ENCODE measurements around the gene DYNLT4. TPM values are rescaled to one million over a fixed set of nuclear protein-coding genes. Genes with fewer than 3 reads are reported as not detected.

DYNLT4 gene
- total RNA-seq, 5 donors from 2014 or later (not counting 1 experiment from before 2014, with no cell fraction given): 0.36 to 4.3 (median 2.3) TPM; not detected in 1

GRCh38 chr1:44808063-44808937, 1.1 kb upstream of the DYNLT4 start, which contains the start of gene BTBD19:
TSS of gene BTBD19 (plus strand) at chr1:44808523. CDS start at chr1:44808821, 298 bp downstream.
- 34% methylated on average over 19 of the region's 23 CpGs for WGBS (ENCODE audit: insufficient coverage)
- no peaks in the 10 kb centered on the region for H3K27me3 Mint-ChIP-seq
- peak within 1 kb of the TSS; percentile 98 for H3K27ac ChIP-seq (ENCODE audit: low read length)
- DNase-seq (peak in 13 of 35 experiments; percentile 26 to 80 (median 39)), ATAC-seq (replicated peaks in 1 of 4) (peak; percentile 10 to 25 (median 15))
- H3K27ac Mint-ChIP-seq: peak within 1 kb of the TSS; percentile 99
- peaks cover 27% of the 10 kb centered on the region for H3K36me3 Mint-ChIP-seq
- ChIA-PET POLR2A (interaction anchor here (0.5 to 3.9 kb wide), 11 partner anchors 7 to 496 kb away, joined by 3 to 51 read pairs (median 7); partner anchors contain the start of genes PLK3 (in 2 of the 2), RNU5D-1 (in 1 of the 2) and RPS8 (in 1 of the 2)), CTCF (interaction anchor here (0.5 to 2.8 kb wide), 5 partner anchors 8 to 501 kb away, joined by 4 to 22 read pairs (median 6); partner anchors contain the start of gene PLK3 (in 1 of the 2))
- peak within 1 kb of the TSS; percentile 61 to 85 (median 68) for H3K4me3 Mint-ChIP-seq
- H3K27me3 ChIP-seq (replicated peaks in 1 of 2; ENCODE audit: control insufficient read depth in 2 of 2, extremely low read depth in 1 of 2, insufficient read depth in 2 of 2, low read length in 1 of 2): no peaks in the 10 kb centered on the region
- H3K4me3 ChIP-seq (ENCODE audit: control insufficient read depth in 1 of 2, extremely low read depth in 1 of 2, low read length in 1 of 2): peak within 1 kb of the TSS; percentile 16 to 35
- H3K4me1 Mint-ChIP-seq: peaks cover 77 to 88% (median 79%) of the 10 kb centered on the region in 3 donors
- H3K36me3 ChIP-seq (ENCODE audit: control insufficient read depth in 2 of 2, extremely low read depth in 1 of 2, insufficient read depth in 1 of 2, low read length in 1 of 2): peaks cover 16 to 36% of the 10 kb centered on the region in 2 donors
- peaks cover 60 to 92% of the 10 kb centered on the region in 2 experiments for H3K4me1 ChIP-seq (ENCODE audit: control insufficient read depth in 1 of 2, extremely low read depth in 1 of 2, insufficient read depth in 2 of 2, low read length in 2 of 2)
- no peaks in the 10 kb centered on the region for H3K9me3 Mint-ChIP-seq
- H3K9me3 ChIP-seq: no peaks in the 10 kb centered on the region

DNA sequence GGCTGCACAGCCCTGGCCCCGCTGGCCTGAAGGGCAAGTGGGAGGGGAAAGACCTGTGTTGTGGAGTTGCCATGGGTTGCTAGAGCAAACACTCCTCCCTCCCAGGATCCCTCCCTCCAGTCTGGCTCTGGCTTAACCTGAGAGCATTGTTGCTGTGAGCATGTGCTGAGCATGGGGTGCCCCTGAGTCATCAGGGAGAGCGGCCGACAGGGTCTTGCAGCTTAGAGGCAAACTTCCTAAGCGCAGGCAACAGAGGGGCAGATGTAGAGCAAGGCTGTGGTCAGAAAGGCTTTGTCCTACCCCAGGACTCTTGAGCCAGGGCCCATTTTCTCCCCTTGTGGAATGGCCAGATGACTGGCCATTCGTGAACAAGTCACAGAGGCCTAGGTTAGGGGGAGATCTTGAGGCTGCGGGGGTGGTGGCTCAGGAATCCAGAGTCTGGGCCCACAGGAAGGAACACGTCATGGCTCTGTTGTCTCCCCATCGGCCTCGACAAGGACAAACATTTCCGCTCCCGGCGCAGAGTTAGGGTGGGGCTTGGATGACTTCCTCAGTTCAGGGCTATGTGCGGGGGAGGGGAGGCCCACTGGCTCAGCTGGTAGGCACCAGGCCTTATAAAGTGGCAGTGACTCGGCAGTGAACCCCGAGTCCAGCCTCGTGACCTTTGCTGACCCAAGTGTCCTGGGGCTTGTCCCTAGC, 362 bp upstream of the DYNLT4 start:
- H3K4me3 ChIP-seq (ENCODE audit: control insufficient read depth in 1 of 2, extremely low read depth in 1 of 2, low read length in 1 of 2): peak overlapping the region; percentile 16 to 35
- H3K9me3 ChIP-seq: no peaks in the 10 kb centered on the region
- POLR2A ChIA-PET: interaction anchor here (0.5 to 3.9 kb wide), 4 partner anchors 11 to 496 kb away, joined by 3 to 51 read pairs (median 20); no protein-coding TSS in a partner anchor
- H3K4me1 ChIP-seq (ENCODE audit: control insufficient read depth in 1 of 2, extremely low read depth in 1 of 2, insufficient read depth in 2 of 2, low read length in 2 of 2): peaks cover 60 to 92% of the 10 kb centered on the region in 2 experiments
- H3K27ac ChIP-seq (ENCODE audit: low read length): peak overlapping the region; percentile 98
- H3K4me1 Mint-ChIP-seq: peaks cover 85 to 92% (median 87%) of the 10 kb centered on the region in 3 donors
- peaks cover 16 to 44% of the 10 kb centered on the region in 2 donors for H3K36me3 ChIP-seq (ENCODE audit: control insufficient read depth in 2 of 2, extremely low read depth in 1 of 2, insufficient read depth in 1 of 2, low read length in 1 of 2)
- H3K27me3 Mint-ChIP-seq: no peaks in the 10 kb centered on the region
- peaks cover 35% of the 10 kb centered on the region for H3K36me3 Mint-ChIP-seq
- H3K9me3 Mint-ChIP-seq: no peaks in the 10 kb centered on the region
- CTCF ChIA-PET: no interaction called here
- 3% methylated on average over 7 of the region's 16 CpGs for WGBS (ENCODE audit: insufficient coverage)
- peak overlapping the region; percentile 61 to 85 (median 68) for H3K4me3 Mint-ChIP-seq
- peak; percentile 61 to 74 (median 70) for ATAC-seq (replicated peaks in 1 of 4)
- H3K27me3 ChIP-seq (replicated peaks in 1 of 2; ENCODE audit: control insufficient read depth in 2 of 2, extremely low read depth in 1 of 2, insufficient read depth in 2 of 2, low read length in 1 of 2): no peaks in the 10 kb centered on the region
- DNase-seq: peak; percentile 81 to 97 (median 91)
- H3K27ac Mint-ChIP-seq: peak overlapping the region; percentile 99

GRCh38 chr1:44806025-44806703, 987 bp downstream of the DYNLT4 start:
- ATAC-seq (replicated peaks in 1 of 4) (no peak), DNase-seq (peak in 1 of 35 experiments; percentile 42)
- H3K27me3 Mint-ChIP-seq: no peaks in the 10 kb centered on the region
- H3K9me3 Mint-ChIP-seq: no peaks in the 10 kb centered on the region
- H3K4me1 Mint-ChIP-seq: peaks cover 82 to 87% (median 84%) of the 10 kb centered on the region in 3 donors
- WGBS (ENCODE audit: insufficient coverage): 98% methylated on average over 64 of the region's 70 CpGs
- H3K9me3 ChIP-seq: no peaks in the 10 kb centered on the region
- H3K27ac Mint-ChIP-seq: peak overlapping the region; percentile 99
- ChIA-PET POLR2A (interaction anchor here (0.5 to 3.9 kb wide), 4 partner anchors 12 to 168 kb away, joined by 3 to 35 read pairs (median 5); no protein-coding TSS in a partner anchor), CTCF (no interaction called here)
- peaks cover 62 to 91% of the 10 kb centered on the region in 2 experiments for H3K4me1 ChIP-seq (ENCODE audit: control insufficient read depth in 1 of 2, extremely low read depth in 1 of 2, insufficient read depth in 2 of 2, low read length in 2 of 2)
- H3K4me3 Mint-ChIP-seq: peak overlapping the region in 2 of 3 donors; percentile 2 to 83
- H3K27ac ChIP-seq (ENCODE audit: low read length): peak overlapping the region; percentile 98
- H3K36me3 Mint-ChIP-seq: peaks cover 39% of the 10 kb centered on the region
- no peaks in the 10 kb centered on the region for H3K27me3 ChIP-seq (replicated peaks in 1 of 2; ENCODE audit: control insufficient read depth in 2 of 2, extremely low read depth in 1 of 2, insufficient read depth in 2 of 2, low read length in 1 of 2)
- H3K36me3 ChIP-seq (ENCODE audit: control insufficient read depth in 2 of 2, extremely low read depth in 1 of 2, insufficient read depth in 1 of 2, low read length in 1 of 2): peaks cover 16 to 50% of the 10 kb centered on the region in 2 donors
- H3K4me3 ChIP-seq (ENCODE audit: control insufficient read depth in 1 of 2, extremely low read depth in 1 of 2, low read length in 1 of 2): no peak overlapping the region

DNA sequence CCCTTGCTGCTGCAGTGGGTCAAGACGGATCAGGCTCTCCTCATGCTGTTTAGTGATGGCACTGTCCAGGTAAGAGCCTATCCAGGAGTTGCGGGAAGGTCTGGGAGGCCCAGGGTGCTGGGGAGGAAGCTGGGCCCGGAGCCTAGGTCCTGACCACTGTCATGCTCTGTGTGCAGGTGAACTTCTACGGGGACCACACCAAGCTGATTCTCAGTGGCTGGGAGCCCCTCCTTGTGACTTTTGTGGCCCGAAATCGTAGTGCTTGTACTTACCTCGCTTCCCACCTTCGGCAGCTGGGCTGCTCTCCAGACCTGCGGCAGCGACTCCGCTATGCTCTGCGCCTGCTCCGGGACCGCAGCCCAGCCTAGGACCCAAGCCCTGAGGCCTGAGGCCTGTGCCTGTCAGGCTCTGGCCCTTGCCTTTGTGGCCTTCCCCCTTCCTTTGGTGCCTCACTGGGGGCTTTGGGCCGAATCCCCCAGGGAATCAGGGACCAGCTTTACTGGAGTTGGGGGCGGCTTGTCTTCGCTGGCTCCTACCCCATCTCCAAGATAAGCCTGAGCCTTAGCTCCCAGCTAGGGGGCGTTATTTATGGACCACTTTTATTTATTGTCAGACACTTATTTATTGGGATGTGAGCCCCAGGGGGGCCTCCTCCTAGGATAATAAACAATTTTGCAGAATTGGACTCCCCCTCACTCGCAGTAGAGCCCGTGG, 1.7 kb downstream of the DYNLT4 start:
- ATAC-seq (replicated peaks in 1 of 4) (no peak), DNase-seq (no peak)
- no peaks in the 10 kb centered on the region for H3K27me3 Mint-ChIP-seq
- H3K9me3 Mint-ChIP-seq: no peaks in the 10 kb centered on the region
- peak overlapping the region in 2 of 3 donors; percentile 22 to 83 for H3K4me3 Mint-ChIP-seq
- H3K27ac Mint-ChIP-seq: peak overlapping the region; percentile 92 to 93
- peaks cover 42% of the 10 kb centered on the region for H3K36me3 Mint-ChIP-seq
- POLR2A ChIA-PET: interaction anchor here in 1 of 2 donors (0.8 to 0.9 kb wide), 2 partner anchors 8 to 13 kb away, joined by 3 read pairs; no protein-coding TSS in a partner anchor
- Histone ChIP-seq H3K36me3 (ENCODE audit: control insufficient read depth in 2 of 2, extremely low read depth in 1 of 2, insufficient read depth in 1 of 2, low read length in 1 of 2) (peaks cover 16 to 50% of the 10 kb centered on the region in 2 donors), H3K27me3 (replicated peaks in 1 of 2; ENCODE audit: control insufficient read depth in 2 of 2, extremely low read depth in 1 of 2, insufficient read depth in 2 of 2, low read length in 1 of 2) (no peaks in the 10 kb centered on the region), H3K27ac (ENCODE audit: low read length) (no peak overlapping the region), H3K4me3 (ENCODE audit: control insufficient read depth in 1 of 2, extremely low read depth in 1 of 2, low read length in 1 of 2) (no peak overlapping the region), H3K4me1 (ENCODE audit: control insufficient read depth in 1 of 2, extremely low read depth in 1 of 2, insufficient read depth in 2 of 2, low read length in 2 of 2) (peaks cover 55 to 84% of the 10 kb centered on the region in 2 experiments), H3K9me3 (no peaks in the 10 kb centered on the region)
- peaks cover 77 to 82% (median 82%) of the 10 kb centered on the region in 3 donors for H3K4me1 Mint-ChIP-seq
- CTCF ChIA-PET: interaction anchor here in 1 of 2 donors (0.7 to 0.8 kb wide), 2 partner anchors 15 to 20 kb away, joined by 3 read pairs; no protein-coding TSS in a partner anchor
- 92% methylated on average over 16 of the region's 20 CpGs for WGBS (ENCODE audit: insufficient coverage)

- Histone ChIP-seq H3K4me1 (ENCODE audit: control insufficient read depth in 1 of 2, extremely low read depth in 1 of 2, insufficient read depth in 2 of 2, low read length in 2 of 2) (peaks cover 36 to 74% of the 10 kb centered on the region in 2 experiments), H3K27me3 (replicated peaks in 1 of 2; ENCODE audit: control insufficient read depth in 2 of 2, extremely low read depth in 1 of 2, insufficient read depth in 2 of 2, low read length in 1 of 2) (no peaks in the 10 kb centered on the region), H3K4me3 (ENCODE audit: control insufficient read depth in 1 of 2, extremely low read depth in 1 of 2, low read length in 1 of 2) (no peak overlapping the region), H3K36me3 (ENCODE audit: control insufficient read depth in 2 of 2, extremely low read depth in 1 of 2, insufficient read depth in 1 of 2, low read length in 1 of 2) (peaks cover 16 to 50% of the 10 kb centered on the region in 2 donors), H3K27ac (ENCODE audit: low read length) (peak overlapping the region; percentile 63), H3K9me3 (no peaks in the 10 kb centered on the region)
- Mint-ChIP-seq H3K27ac (peak overlapping the region; percentile 92 to 93), H3K9me3 (no peaks in the 10 kb centered on the region), H3K4me3 (peak overlapping the region; percentile 83 to 98 (median 92)), H3K4me1 (peaks cover 62 to 78% (median 71%) of the 10 kb centered on the region in 3 donors), H3K27me3 (no peaks in the 10 kb centered on the region), H3K36me3 (peaks cover 42% of the 10 kb centered on the region)
- POLR2A ChIA-PET: no interaction called here
- CTCF ChIA-PET: no interaction called here
- 92% methylated on average over 7 of the region's 13 CpGs for WGBS (ENCODE audit: insufficient coverage)
- DNase-seq (no peak), ATAC-seq (replicated peaks in 1 of 4) (no peak)
Observed at GRCh38 chr1:44803312-44804095, 3.6 kb downstream of the DYNLT4 start.
